Memory B cell (primary cell): ENCODE results near the gene PAX5.

Experiments used
- ATAC-seq: fragments of 150-1000 bp; cut with Tn5 transposase; 2 replicates; pipeline ENCODE4 v1.10.0; 2021; ENCODE audit warnings: low read depth, mild to moderate bottlenecking, moderate library complexity
- DNase-seq, 2 donors: peaks; one replicate each; pipeline ENCODE4 v3.0.0; 2022; ENCODE audit warnings: low spot score in 2 of 2
- H3K27ac Mint-ChIP-seq: one replicate; pipeline ENCODE4 v1.8.0; 2022; ENCODE audit warnings: mild to moderate bottlenecking, moderate library complexity, mixed read lengths
- H3K27me3 Mint-ChIP-seq: one replicate; pipeline ENCODE4 v1.8.0; 2022; ENCODE audit warnings: mixed read lengths
- H3K36me3 Mint-ChIP-seq: one replicate; pipeline ENCODE4 v1.8.0; 2022; ENCODE audit warnings: mild to moderate bottlenecking, mixed read lengths
- H3K4me1 Mint-ChIP-seq: one replicate; pipeline ENCODE4 v1.8.0; 2022; ENCODE audit warnings: mixed read lengths
- H3K4me3 Mint-ChIP-seq: one replicate; pipeline ENCODE4 v1.8.0; 2022; ENCODE audit warnings: mild to moderate bottlenecking, moderate library complexity, mixed read lengths
- H3K9me3 Mint-ChIP-seq: one replicate; pipeline ENCODE4 v1.8.0; 2022; ENCODE audit warnings: mixed read lengths

Gene PAX5

GRCh38 chr9:37033141-37033540 is 927 bp downstream of the PAX5 start:
- H3K9me3 Mint-ChIP-seq: no peaks in the 10 kb centered on the region
- DNase-seq (no peak), ATAC-seq (no peak)
- peak overlapping the region; percentile 96 for H3K4me3 Mint-ChIP-seq
- H3K4me1 Mint-ChIP-seq: peaks cover 44% of the 10 kb centered on the region
- no peaks in the 10 kb centered on the region for H3K27me3 Mint-ChIP-seq
- peak overlapping the region; percentile 97 for H3K27ac Mint-ChIP-seq
- H3K36me3 Mint-ChIP-seq: no peaks in the 10 kb centered on the region

- Mint-ChIP-seq H3K4me1 (peaks cover 46% of the 10 kb centered on the region), H3K27me3 (no peaks in the 10 kb centered on the region), H3K27ac (peak overlapping the region; percentile 97), H3K9me3 (no peaks in the 10 kb centered on the region), H3K36me3 (no peaks in the 10 kb centered on the region), H3K4me3 (peak overlapping the region; percentile 96)
- peak in 1 of 2 donors; percentile 35 for DNase-seq
- peak; percentile 18 for ATAC-seq
These were observed 1.4 kb downstream of the PAX5 start for GRCh38 chr9:37032713-37033112.

GRCh38 chr9:37031902-37032301 is 2.2 kb downstream of the PAX5 start:
- DNase-seq (no peak), ATAC-seq (no peak)
- H3K9me3 Mint-ChIP-seq: no peaks in the 10 kb centered on the region
- peak overlapping the region; percentile 97 for H3K27ac Mint-ChIP-seq
- no peaks in the 10 kb centered on the region for H3K27me3 Mint-ChIP-seq
- H3K36me3 Mint-ChIP-seq: no peaks in the 10 kb centered on the region
- peak overlapping the region; percentile 96 for H3K4me3 Mint-ChIP-seq
- peaks cover 43% of the 10 kb centered on the region for H3K4me1 Mint-ChIP-seq

- Mint-ChIP-seq H3K4me3 (peak overlapping the region; percentile 96), H3K9me3 (no peaks in the 10 kb centered on the region), H3K4me1 (peaks cover 41% of the 10 kb centered on the region), H3K27me3 (no peaks in the 10 kb centered on the region), H3K36me3 (no peaks in the 10 kb centered on the region), H3K27ac (peak overlapping the region; percentile 85)
- no peak for ATAC-seq
- DNase-seq: no peak
These were observed 3.0 kb downstream of the PAX5 start for GRCh38 chr9:37031081-37031480.

GRCh38 chr9:37030611-37030939 is 3.5 kb downstream of the PAX5 start:
- H3K36me3 Mint-ChIP-seq: peaks cover 5% of the 10 kb centered on the region
- H3K4me1 Mint-ChIP-seq: peaks cover 39% of the 10 kb centered on the region
- no peaks in the 10 kb centered on the region for H3K27me3 Mint-ChIP-seq
- H3K9me3 Mint-ChIP-seq: no peaks in the 10 kb centered on the region
- peak overlapping the region; percentile 97 for H3K4me3 Mint-ChIP-seq
- no peak for DNase-seq
- no peak for ATAC-seq
- H3K27ac Mint-ChIP-seq: peak overlapping the region; percentile 85

GRCh38 chr9:37029776-37030610 is 4.1 kb downstream of the PAX5 start:
- H3K4me1 Mint-ChIP-seq: peaks cover 39% of the 10 kb centered on the region
- H3K27me3 Mint-ChIP-seq: no peaks in the 10 kb centered on the region
- H3K27ac Mint-ChIP-seq: peak overlapping the region; percentile 85
- no peaks in the 10 kb centered on the region for H3K9me3 Mint-ChIP-seq
- H3K4me3 Mint-ChIP-seq: peak overlapping the region; percentile 97
- ATAC-seq: no peak
- H3K36me3 Mint-ChIP-seq: peaks cover 6% of the 10 kb centered on the region
- DNase-seq: no peak

GRCh38 chr9:37029304-37029775 is 4.7 kb downstream of the PAX5 start:
- H3K36me3 Mint-ChIP-seq: peaks cover 6% of the 10 kb centered on the region
- H3K4me1 Mint-ChIP-seq: peaks cover 41% of the 10 kb centered on the region
- no peaks in the 10 kb centered on the region for H3K9me3 Mint-ChIP-seq
- H3K27ac Mint-ChIP-seq: peak overlapping the region; percentile 85
- peak overlapping the region; percentile 97 for H3K4me3 Mint-ChIP-seq
- H3K27me3 Mint-ChIP-seq: no peaks in the 10 kb centered on the region
- ATAC-seq (no peak), DNase-seq (no peak)

- H3K4me3 Mint-ChIP-seq: peak overlapping the region; percentile 97
- DNase-seq (no peak), ATAC-seq (no peak)
- peaks cover 49% of the 10 kb centered on the region for H3K4me1 Mint-ChIP-seq
- no peaks in the 10 kb centered on the region for H3K27me3 Mint-ChIP-seq
- H3K36me3 Mint-ChIP-seq: peaks cover 9% of the 10 kb centered on the region
- H3K9me3 Mint-ChIP-seq: no peaks in the 10 kb centered on the region
- H3K27ac Mint-ChIP-seq: peak overlapping the region; percentile 85
These were observed 5.5 kb downstream of the PAX5 start for GRCh38 chr9:37028420-37029031.

- peak overlapping the region; percentile 83 for H3K27ac Mint-ChIP-seq
- peaks cover 55% of the 10 kb centered on the region for H3K4me1 Mint-ChIP-seq
- peak; percentile 89 for ATAC-seq
- H3K27me3 Mint-ChIP-seq: no peaks in the 10 kb centered on the region
- H3K36me3 Mint-ChIP-seq: peaks cover 12% of the 10 kb centered on the region
- DNase-seq: peak; percentile 95 to 98
- no peaks in the 10 kb centered on the region for H3K9me3 Mint-ChIP-seq
- H3K4me3 Mint-ChIP-seq: peak overlapping the region; percentile 97
These were observed 6.3 kb downstream of the PAX5 start for GRCh38 chr9:37027582-37028419.

- peaks cover 52% of the 10 kb centered on the region for H3K4me1 Mint-ChIP-seq
- H3K4me3 Mint-ChIP-seq: peak overlapping the region; percentile 97
- H3K27ac Mint-ChIP-seq: no peak overlapping the region
- ATAC-seq: peak; percentile 6
- peaks cover 13% of the 10 kb centered on the region for H3K36me3 Mint-ChIP-seq
- DNase-seq: no peak
- no peaks in the 10 kb centered on the region for H3K9me3 Mint-ChIP-seq
- no peaks in the 10 kb centered on the region for H3K27me3 Mint-ChIP-seq
These were observed 7.0 kb downstream of the PAX5 start for GRCh38 chr9:37026931-37027581.

- DNase-seq (no peak), ATAC-seq (no peak)
- peak overlapping the region; percentile 4 for H3K27ac Mint-ChIP-seq
- H3K4me1 Mint-ChIP-seq: peaks cover 50% of the 10 kb centered on the region
- no peaks in the 10 kb centered on the region for H3K27me3 Mint-ChIP-seq
- no peaks in the 10 kb centered on the region for H3K9me3 Mint-ChIP-seq
- peaks cover 13% of the 10 kb centered on the region for H3K36me3 Mint-ChIP-seq
- peak overlapping the region; percentile 97 for H3K4me3 Mint-ChIP-seq
These were observed 7.7 kb downstream of the PAX5 start for GRCh38 chr9:37026113-37026930.

GRCh38 chr9:37025823-37026112 is 8.3 kb downstream of the PAX5 start:
- Mint-ChIP-seq H3K27me3 (no peaks in the 10 kb centered on the region), H3K4me3 (peak overlapping the region; percentile 97), H3K4me1 (peaks cover 49% of the 10 kb centered on the region), H3K27ac (peak overlapping the region; percentile 4), H3K9me3 (no peaks in the 10 kb centered on the region), H3K36me3 (peaks cover 13% of the 10 kb centered on the region)
- DNase-seq: no peak
- ATAC-seq: no peak
